Brain microvascular endothelial cell (primary cell): ENCODE data around the gene THOP1.

Source experiments
- DNase-seq: peaks from one replicate; pipeline ENCODE4 v3.0.0-alpha.2; 2020
- H3K27ac ChIP-seq: fragments of 250-450 bp; sonication (Bioruptor Pico); 2 replicates; pipeline ENCODE4 v1.5.1; 2020; ENCODE audit warnings: mild to moderate bottlenecking, moderate library complexity
- H3K27me3 ChIP-seq: fragments of 250-450 bp; sonication (Bioruptor Pico); replicated peaks from 2 replicates; pipeline ENCODE4 v1.5.1; 2020; ENCODE audit warnings: mild to moderate bottlenecking
- H3K36me3 ChIP-seq: fragments of 250-450 bp; sonication (Bioruptor Pico); replicated peaks from 2 replicates; pipeline ENCODE4 v1.5.1; 2020; ENCODE audit warnings: mild to moderate bottlenecking
- H3K4me3 ChIP-seq: 2 replicates; pipeline ENCODE4 v1.5.1; 2011; ENCODE audit warnings: low read depth, mild to moderate bottlenecking, control low read depth, low read length, moderate library complexity
- CTCF ChIP-seq: IDR thresholded peaks from 2 replicates; pipeline ENCODE4 v1.5.1; 2011; ENCODE audit warnings: low read depth, mild to moderate bottlenecking, moderate library complexity, low read length, control low read depth, inconsistent platforms; ENCODE audit errors: missing control alignments
- in situ Hi-C: cut with HindIII; loops from 2 replicates; pipeline ENCODE4 v1.10.0; 2017; ENCODE audit warnings: low sequenced_read_pairs, low pct_ligation_motif_present

Gene THOP1

DNA sequence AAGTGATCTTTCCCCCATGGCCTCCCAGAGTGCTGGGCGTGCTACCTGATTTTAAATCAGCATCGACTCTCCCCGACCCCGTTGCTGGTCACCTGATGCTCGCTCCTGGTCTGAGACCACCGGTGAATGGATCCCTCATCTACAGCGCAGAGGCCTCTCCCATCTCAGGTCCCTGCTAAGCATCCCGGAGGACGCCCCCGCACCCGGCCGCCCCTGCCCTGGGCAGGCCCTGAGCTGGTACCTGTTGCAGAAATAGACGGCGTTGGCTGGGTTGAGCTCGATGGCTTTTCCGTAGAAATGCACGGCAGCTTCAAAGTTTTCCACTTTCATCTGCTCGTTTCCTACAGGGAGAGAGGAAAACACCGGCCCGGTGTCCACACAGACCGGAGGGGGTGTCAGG, 20.4 kb upstream of the THOP1 start:
- no peak for DNase-seq
- TF ChIP-seq CTCF = no peak
- Histone ChIP-seq H3K36me3 (peaks cover 51% of the 10 kb centered on the region), H3K27ac (no peak overlapping the region), H3K4me3 (no peak overlapping the region), H3K27me3 (no peaks in the 10 kb centered on the region)
- in situ Hi-C loops = no loop called here

DNA sequence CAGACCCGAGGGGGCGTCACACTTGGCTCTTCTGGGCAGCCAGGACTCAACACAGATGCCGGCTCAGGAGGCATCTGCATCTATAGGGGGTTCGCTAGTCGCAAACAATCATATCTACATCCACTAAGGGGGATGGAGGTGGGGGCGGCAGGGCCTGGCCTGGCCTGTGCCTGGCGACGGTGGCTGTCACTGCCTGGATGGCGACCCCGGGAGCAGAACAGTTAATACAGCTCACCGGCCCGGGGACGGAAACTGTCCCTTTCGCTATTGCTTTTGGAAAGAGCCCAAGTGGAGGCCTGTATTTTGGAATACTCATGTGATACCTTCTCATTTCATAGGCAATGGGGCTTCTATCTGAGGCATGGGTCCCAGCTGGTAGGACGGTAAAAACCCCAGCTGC, 19.9 kb upstream of the THOP1 start:
- in situ Hi-C loops = no loop called here
- no peak for DNase-seq
- Histone ChIP-seq H3K36me3 (peaks cover 49% of the 10 kb centered on the region), H3K27me3 (no peaks in the 10 kb centered on the region), H3K27ac (no peak overlapping the region), H3K4me3 (no peak overlapping the region)
- no peak for TF ChIP-seq CTCF

DNA sequence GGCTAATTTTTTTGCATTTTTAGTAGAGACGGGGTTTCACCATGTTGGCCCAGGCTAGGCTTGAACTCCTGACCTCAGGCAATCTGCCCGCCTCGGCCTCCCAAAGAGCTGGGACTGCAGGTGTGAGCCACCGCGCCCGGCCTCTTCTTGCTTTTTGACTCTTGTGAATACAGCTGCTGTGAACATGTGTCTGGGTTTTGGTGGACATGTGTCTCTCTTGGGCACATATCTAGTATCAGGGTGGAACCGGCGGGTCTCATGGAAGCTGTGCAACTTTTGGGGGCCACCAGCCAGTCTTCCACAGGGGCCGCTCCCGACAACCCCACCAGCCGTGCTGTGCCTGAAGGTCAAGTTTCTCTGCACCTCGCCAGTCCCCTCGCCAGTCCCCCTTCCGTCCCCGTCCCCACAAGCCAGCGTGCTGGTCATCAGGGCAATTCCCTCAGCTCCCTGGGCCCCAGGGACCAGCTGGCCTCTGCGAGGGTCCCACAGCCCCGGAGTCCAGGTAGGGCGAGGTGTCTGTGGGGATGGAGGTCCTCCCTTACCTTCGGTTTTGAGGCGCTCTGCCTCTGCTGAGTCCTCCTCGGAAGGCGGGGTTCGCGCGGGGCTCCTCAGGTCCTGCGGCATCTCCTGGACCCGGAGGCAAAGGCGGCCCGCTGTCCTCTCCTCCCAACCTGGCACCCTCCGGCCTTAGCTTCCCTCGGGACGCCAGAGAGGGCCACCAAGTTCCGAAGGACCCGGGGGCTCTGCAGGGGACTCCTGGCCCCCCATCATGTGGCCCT, 18.5 kb upstream of the THOP1 start:
- Histone ChIP-seq H3K27me3 (no peaks in the 10 kb centered on the region), H3K27ac (no peak overlapping the region), H3K4me3 (no peak overlapping the region), H3K36me3 (peaks cover 44% of the 10 kb centered on the region)
- DNase-seq = no peak
- TF ChIP-seq CTCF = no peak
- in situ Hi-C loops = no loop called here

- peaks cover 38% of the 10 kb centered on the region for H3K36me3 ChIP-seq
These were observed 17.6 kb upstream of the THOP1 start for GRCh38 chr19:2767688-2768087.

DNA sequence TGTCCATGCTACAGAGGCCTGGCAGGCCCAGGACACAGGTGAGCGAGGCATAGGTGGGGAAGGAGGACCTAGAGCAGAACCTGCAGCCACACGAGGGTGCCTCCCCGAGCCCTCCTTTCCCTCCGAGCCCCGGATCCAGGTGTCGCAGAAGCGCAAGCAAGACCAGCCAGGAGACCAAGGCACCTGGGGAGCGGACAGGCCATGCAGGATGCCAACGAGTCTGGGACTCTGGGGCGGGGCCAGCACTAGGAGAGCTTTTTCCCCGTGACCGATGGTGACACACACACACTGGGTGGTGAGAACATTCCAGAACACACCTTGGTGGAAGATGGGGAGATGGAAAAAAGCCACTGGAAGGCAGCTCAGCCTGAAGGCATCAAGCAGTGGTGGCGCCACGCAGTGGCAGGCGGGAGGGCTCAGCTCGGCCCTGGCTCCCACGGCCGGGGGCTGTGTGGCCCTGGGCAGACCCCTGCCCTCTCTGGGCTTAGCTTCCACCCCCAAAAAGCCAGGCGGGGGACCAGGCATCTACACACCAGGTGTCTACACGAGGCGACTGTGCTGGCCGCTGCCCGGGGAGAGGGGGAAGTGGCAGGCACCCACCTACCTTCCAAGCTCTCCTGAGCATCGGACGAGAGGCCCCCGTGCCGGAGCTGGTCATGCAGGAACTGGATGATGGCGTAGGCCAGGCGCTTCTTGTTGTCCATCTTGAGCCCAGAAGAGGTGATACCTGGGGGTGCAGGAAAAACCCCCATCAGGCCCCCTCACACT, 16.8 kb upstream of the THOP1 start:
- H3K27me3 ChIP-seq = no peaks in the 10 kb centered on the region
- DNase-seq = no peak
- no peak overlapping the region for H3K27ac ChIP-seq
- peaks cover 32% of the 10 kb centered on the region for H3K36me3 ChIP-seq
- in situ Hi-C loops = no loop called here
- H3K4me3 ChIP-seq = no peak overlapping the region
- no peak for TF ChIP-seq CTCF

More at GRCh38 chr19:2767688-2768087, 17.6 kb upstream of the THOP1 start:
- no peak overlapping the region for H3K27ac ChIP-seq
- in situ Hi-C loops = no loop called here
- no peak for DNase-seq
- H3K27me3 ChIP-seq = no peaks in the 10 kb centered on the region
- TF ChIP-seq CTCF = no peak
- H3K4me3 ChIP-seq = no peak overlapping the region

GRCh38 chr19:2769218-2769617, 16.1 kb upstream of the THOP1 start:
- H3K4me3 ChIP-seq = no peak overlapping the region
- no peak overlapping the region for H3K27ac ChIP-seq
- peaks cover 25% of the 10 kb centered on the region for H3K36me3 ChIP-seq
- no peak for DNase-seq
- in situ Hi-C loops = no loop called here
- H3K27me3 ChIP-seq = no peaks in the 10 kb centered on the region
- no peak for TF ChIP-seq CTCF
